Stomach (tissue), 4 donors: Measurements from ENCODE around the gene CACNA2D4.

Experiments
- CTCF ChIP-seq, 7 experiments: fragments of 450-650 bp in 4 of 7; fragments of 200-600 bp in 3 of 7; sonication (generic) in 3 of 7; IDR thresholded peaks; one replicate each; pipeline ENCODE4 v1.5.1; 2016 to 2019; ENCODE audit warnings: antibody characterized with exemption in 7 of 7, control low read depth in 2 of 7, mild to moderate bottlenecking in 1 of 7
- POLR2AphosphoS5 ChIP-seq, 3 donors: sonication (generic); formaldehyde crosslinking; IDR thresholded peaks; one replicate each; pipeline ENCODE4 v1.6.1; 2016; ENCODE audit warnings: antibody characterized with exemption in 3 of 3

DNA sequence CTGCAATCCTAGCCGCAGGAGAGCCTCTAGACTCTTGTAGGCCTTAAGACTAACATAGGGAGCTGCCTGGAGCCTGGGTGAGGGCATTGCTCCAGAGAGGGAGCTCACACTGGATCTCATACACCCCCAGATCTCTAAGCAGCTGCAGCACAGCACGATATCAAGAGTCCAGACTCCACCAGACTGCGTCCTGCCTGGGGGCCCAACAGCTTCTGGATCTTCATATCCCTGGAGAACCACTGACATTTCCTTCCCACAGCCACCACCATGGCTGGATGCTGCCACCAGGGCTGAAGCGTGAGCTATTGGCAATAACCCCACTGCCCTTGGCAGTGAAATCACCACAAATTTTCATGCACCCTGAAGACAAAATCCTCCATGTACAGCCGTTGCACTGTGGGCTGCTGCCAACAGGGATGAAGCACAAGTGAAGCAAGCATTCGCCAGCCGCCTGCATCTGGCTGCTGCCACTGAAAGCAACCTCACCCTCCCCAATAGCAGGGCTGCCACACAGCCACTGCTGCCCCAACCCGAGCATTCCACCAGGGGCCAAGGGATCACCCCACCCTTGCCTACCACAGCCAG is 28.2 kb downstream of the CACNA2D4 start:
- TF ChIP-seq CTCF (IDR thresholded peaks at IDR 0.05) (no peak), POLR2AphosphoS5 (IDR thresholded peaks at IDR 0.05) (no peak)
